ENCODE results near the gene ARPP19. TPM values are rescaled to one million over a fixed set of nuclear protein-coding genes. Genes with fewer than 3 reads are reported as not detected.
"Not testable (repeated sequence)": the region's sequence is repeated elsewhere in the genome, so short reads cannot be mapped to it uniquely, and the experiment has no call there.

ARPP19 gene
- total and polyA plus RNA-seq, 2 experiments from 2014 or later, result 68.9 to 89.1 TPM

DNA sequence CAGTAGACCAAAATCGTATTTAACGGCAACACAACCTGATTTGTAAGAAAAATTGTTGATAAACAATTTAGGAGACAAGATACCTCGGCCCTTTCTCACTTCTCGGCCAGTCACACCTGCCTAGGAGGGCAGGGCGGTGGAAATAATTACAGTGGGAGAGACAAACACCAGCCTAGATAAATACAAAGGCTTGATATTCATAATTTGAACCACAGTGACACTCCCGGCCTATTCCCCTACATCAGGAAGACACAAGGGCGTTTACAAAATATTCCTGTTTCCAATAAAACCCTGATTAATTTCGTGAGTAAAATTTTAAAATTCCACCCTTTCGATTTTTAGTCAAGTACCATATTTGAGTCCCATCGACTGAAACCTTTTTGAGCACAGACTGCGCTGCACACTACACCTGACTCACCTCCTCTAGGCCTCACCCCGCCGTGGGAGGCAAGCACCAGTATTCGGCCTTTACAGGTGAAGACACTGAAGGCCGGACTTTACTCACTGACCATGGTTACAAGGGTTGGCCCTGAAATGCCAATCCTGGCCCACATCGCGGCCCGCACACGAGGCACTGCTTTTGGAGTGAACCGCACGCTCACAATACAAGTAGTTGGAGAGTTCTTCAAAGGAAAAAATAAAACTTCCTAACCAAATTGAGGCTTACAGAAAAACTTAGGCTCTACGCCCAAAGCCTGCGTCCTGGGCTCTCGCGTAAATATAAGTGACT lies 794 bp downstream of the ARPP19 start:
- Histone ChIP-seq H3K9ac (peak overlapping the region; percentile 98), H3K9me2 (ENCODE audit: insufficient read depth) (no peaks in the 10 kb centered on the region), H3K36me3 (ENCODE audit: low read depth) (no peaks in the 10 kb centered on the region), H4K20me1 (ENCODE audit: insufficient read depth) (peaks cover 13% of the 10 kb centered on the region; the same call in 1 of the 2 replicates), H3K79me2 (ENCODE audit: insufficient read depth) (peaks cover 56% of the 10 kb centered on the region), H2AFZ (peak overlapping the region; percentile 94), H3K4me1 (ENCODE audit: insufficient read depth) (peaks cover 13% of the 10 kb centered on the region; the same call in 1 of the 2 replicates), H3K4me2 (ENCODE audit: unreplicated experiment) (peak overlapping the region; percentile 98), H3F3A (ENCODE audit: insufficient read depth) (0 out of 2 replicates have a peak, but pooled peaks cover 8% of the 10 kb centered on the region), H3K9me3 (ENCODE audit: low read depth) (no peaks in the 10 kb centered on the region), H3K27ac (peak overlapping the region; percentile 89), H3K4me3 (peak overlapping the region; percentile 95), H3K27me3 (replicated peaks; ENCODE audit: insufficient read depth) (no peaks in the 10 kb centered on the region)
- in situ Hi-C loops (cut with MboI), result no loop called here
- DNase-seq, result peak; percentile 62
- WGBS, 2 experiments (ENCODE audit: low coverage in 1 of 2, low lambda C conversion rate in 2 of 2, missing lambda C conversion rate in 2 of 2), result 2% methylated on average over 25 of the region's 25 CpGs
- TF ChIP-seq EZH2phosphoT487 (IDR thresholded peaks at IDR 0.05; ENCODE audit: insufficient read depth, low read depth) (no peak), EZH2 (IDR thresholded peaks at IDR 0.05; ENCODE audit: insufficient read depth, poor library complexity, severe bottlenecking) (no peak)

DNA sequence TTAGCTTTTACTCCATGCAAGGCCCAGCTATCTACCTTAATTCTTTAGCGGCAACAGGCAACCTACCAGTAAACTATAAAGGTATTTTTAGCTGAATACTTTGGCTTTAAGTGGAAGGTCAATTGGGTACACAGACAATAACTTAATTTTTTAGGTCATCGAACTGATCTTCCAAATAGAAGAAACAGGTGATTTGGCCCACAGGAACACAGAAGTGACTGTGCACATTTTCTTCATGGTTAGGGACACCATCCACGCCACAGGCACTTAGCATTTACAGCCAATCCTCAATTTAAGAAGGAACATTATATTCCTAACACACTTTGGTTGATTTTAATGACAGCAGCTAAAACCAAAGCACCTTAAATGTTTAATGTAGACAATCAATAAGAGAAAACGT lies 1.9 kb downstream of the ARPP19 start:
- in situ Hi-C loops (cut with MboI), result no loop called here
- Histone ChIP-seq H3K4me2 (ENCODE audit: unreplicated experiment) (peak overlapping the region; percentile 98), H3K9ac (peak overlapping the region; percentile 98), H4K20me1 (ENCODE audit: insufficient read depth) (peaks cover 13% of the 10 kb centered on the region; the same call in 1 of the 2 replicates), H3K9me3 (ENCODE audit: low read depth) (no peaks in the 10 kb centered on the region), H3F3A (ENCODE audit: insufficient read depth) (0 out of 2 replicates have a peak, but pooled peaks cover 8% of the 10 kb centered on the region), H3K36me3 (ENCODE audit: low read depth) (no peaks in the 10 kb centered on the region), H3K27me3 (replicated peaks; ENCODE audit: insufficient read depth) (no peaks in the 10 kb centered on the region), H3K79me2 (ENCODE audit: insufficient read depth) (peaks cover 68% of the 10 kb centered on the region), H3K4me1 (ENCODE audit: insufficient read depth) (peaks cover 13% of the 10 kb centered on the region), H3K27ac (no peak overlapping the region), H3K9me2 (ENCODE audit: insufficient read depth) (no peaks in the 10 kb centered on the region), H2AFZ (no peak overlapping the region), H3K4me3 (peak overlapping the region; percentile 95)
- TF ChIP-seq EZH2 (IDR thresholded peaks at IDR 0.05; ENCODE audit: insufficient read depth, poor library complexity, severe bottlenecking), result no peak
- TF ChIP-seq EZH2phosphoT487 (IDR thresholded peaks at IDR 0.05; ENCODE audit: insufficient read depth, low read depth), result no peak
- WGBS, 2 experiments (ENCODE audit: low coverage in 1 of 2, low lambda C conversion rate in 2 of 2, missing lambda C conversion rate in 2 of 2), result 59 to 60% methylated on average over 4 of the region's 4 CpGs
- no peak for DNase-seq

DNA sequence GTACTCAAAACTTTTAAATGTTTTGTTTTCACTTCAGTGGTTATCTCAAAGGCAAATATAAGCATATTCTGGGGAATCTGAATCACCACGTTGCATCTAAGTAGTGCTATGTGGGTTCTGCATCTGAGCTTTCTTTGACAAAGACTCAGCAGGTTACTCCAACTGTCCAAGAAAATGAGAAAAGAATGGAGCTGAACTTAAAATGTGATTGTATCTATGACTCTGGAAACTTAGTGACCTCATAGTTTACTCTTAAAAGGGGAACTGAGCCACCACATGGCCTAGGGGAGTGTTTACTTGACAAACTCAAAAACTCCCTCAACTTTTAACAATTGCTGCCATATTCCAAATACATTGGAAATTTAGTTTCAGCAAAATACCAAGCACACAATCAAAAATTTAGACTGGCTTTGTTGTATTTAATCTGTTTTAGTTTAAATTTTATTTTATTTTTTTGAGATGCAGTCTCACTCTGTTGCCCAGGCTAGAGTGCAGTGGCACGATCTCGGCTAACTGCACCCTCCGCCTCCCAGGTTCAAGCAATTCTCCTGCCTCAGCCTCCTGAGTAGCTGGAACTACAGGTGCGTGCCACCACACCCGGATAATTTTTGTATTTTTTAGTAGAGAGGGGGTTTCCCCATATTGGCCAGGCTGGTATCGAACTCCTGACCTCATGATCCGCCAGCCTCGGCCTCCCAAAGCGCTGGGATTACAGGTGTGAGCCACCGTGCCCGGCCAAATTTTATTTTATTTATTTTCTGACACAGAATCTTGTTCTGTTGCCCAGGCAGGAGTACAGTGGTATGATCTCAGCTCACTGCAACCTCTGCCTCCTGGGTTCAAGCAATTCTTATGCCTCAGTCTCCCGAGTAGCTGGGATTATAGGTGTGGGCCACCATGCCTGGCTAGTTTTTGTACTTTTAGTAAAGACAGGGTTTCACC lies 3.1 kb downstream of the ARPP19 start:
- H3K27me3 ChIP-seq (replicated peaks; ENCODE audit: insufficient read depth); H3K4me2 ChIP-seq (ENCODE audit: unreplicated experiment); H2AFZ ChIP-seq; H3K9me2 ChIP-seq (ENCODE audit: insufficient read depth); H3F3A ChIP-seq (ENCODE audit: insufficient read depth); H3K36me3 ChIP-seq (ENCODE audit: low read depth); H3K9ac ChIP-seq; H3K9me3 ChIP-seq (ENCODE audit: low read depth); H3K4me3 ChIP-seq; in situ Hi-C loops (cut with MboI); H3K27ac ChIP-seq: not testable (repeated sequence)
- WGBS, 2 experiments (ENCODE audit: low coverage in 1 of 2, low lambda C conversion rate in 2 of 2, missing lambda C conversion rate in 2 of 2), result 89 to 91% methylated on average over 11 to 13 of the region's 13 CpGs
- DNase-seq, result peak; percentile 31
- peaks cover 21% of the 10 kb centered on the region for H3K4me1 ChIP-seq (ENCODE audit: insufficient read depth)
- peaks cover 80% of the 10 kb centered on the region for H3K79me2 ChIP-seq (ENCODE audit: insufficient read depth)
- H4K20me1 ChIP-seq (ENCODE audit: insufficient read depth), result peaks cover 22% of the 10 kb centered on the region; the same call in 1 of the 2 replicates

DNA sequence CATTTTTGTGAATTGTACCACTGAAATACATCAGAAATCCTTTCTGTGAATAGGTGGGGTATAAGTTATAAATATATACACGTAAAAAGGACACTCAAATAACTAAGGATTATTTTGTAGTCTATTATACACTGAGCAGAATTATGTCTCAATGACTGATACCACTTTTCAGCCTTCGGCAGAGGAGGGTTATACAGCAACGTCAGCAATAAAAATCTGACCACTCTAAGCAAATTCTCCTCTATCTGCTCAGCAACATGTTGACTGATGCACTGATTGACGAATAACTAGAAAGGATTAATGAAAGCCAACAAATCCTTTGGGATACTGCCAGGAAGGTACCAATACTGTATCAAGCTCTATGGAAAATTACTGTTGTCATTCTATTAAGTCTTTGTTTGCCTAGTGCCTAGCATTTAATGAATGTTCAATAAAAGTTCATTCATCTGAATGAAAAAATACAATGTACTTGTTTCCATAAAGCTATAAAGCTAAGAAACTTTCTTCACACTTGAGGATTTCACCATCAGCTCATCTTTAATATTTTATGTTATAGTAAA lies 5.2 kb downstream of the ARPP19 start:
- H3F3A ChIP-seq (ENCODE audit: insufficient read depth), result 0 out of 2 replicates have a peak, but pooled peaks cover 12% of the 10 kb centered on the region
- peaks cover 34% of the 10 kb centered on the region for H3K4me1 ChIP-seq (ENCODE audit: insufficient read depth)
- H4K20me1 ChIP-seq (ENCODE audit: insufficient read depth), result peaks cover 28% of the 10 kb centered on the region; the same call in 1 of the 2 replicates
- no peak overlapping the region for H3K27ac ChIP-seq
- in situ Hi-C loops (cut with MboI), result no loop called here
- H3K27me3 ChIP-seq (replicated peaks; ENCODE audit: insufficient read depth), result no peaks in the 10 kb centered on the region
- no peak overlapping the region for H2AFZ ChIP-seq
- no peaks in the 10 kb centered on the region for H3K9me2 ChIP-seq (ENCODE audit: insufficient read depth)
- H3K9ac ChIP-seq, result no peak overlapping the region
- 70 to 78% methylated on average over 4 of the region's 4 CpGs for WGBS, 2 experiments (ENCODE audit: low coverage in 1 of 2, low lambda C conversion rate in 2 of 2, missing lambda C conversion rate in 2 of 2)
- no peak overlapping the region for H3K4me3 ChIP-seq
- peaks cover 100% of the 10 kb centered on the region for H3K79me2 ChIP-seq (ENCODE audit: insufficient read depth)
- H3K36me3 ChIP-seq (ENCODE audit: low read depth), result no peaks in the 10 kb centered on the region
- no peaks in the 10 kb centered on the region for H3K9me3 ChIP-seq (ENCODE audit: low read depth)
- TF ChIP-seq EZH2phosphoT487 (IDR thresholded peaks at IDR 0.05; ENCODE audit: insufficient read depth, low read depth), result no peak
- no peak for TF ChIP-seq EZH2 (IDR thresholded peaks at IDR 0.05; ENCODE audit: insufficient read depth, poor library complexity, severe bottlenecking)
- DNase-seq, result no peak
- no peak overlapping the region for H3K4me2 ChIP-seq (ENCODE audit: unreplicated experiment)

Measured in GM23248 (cell line).